ENCODE results near the gene TECPR2. TPM values are rescaled to one million over a fixed set of nuclear protein-coding genes. Genes with fewer than 3 reads are reported as not detected.
"Not testable (repeated sequence)": the region's sequence is repeated elsewhere in the genome, so short reads cannot be mapped to it uniquely, and the experiment has no call there.

The TECPR2 gene, protein sequence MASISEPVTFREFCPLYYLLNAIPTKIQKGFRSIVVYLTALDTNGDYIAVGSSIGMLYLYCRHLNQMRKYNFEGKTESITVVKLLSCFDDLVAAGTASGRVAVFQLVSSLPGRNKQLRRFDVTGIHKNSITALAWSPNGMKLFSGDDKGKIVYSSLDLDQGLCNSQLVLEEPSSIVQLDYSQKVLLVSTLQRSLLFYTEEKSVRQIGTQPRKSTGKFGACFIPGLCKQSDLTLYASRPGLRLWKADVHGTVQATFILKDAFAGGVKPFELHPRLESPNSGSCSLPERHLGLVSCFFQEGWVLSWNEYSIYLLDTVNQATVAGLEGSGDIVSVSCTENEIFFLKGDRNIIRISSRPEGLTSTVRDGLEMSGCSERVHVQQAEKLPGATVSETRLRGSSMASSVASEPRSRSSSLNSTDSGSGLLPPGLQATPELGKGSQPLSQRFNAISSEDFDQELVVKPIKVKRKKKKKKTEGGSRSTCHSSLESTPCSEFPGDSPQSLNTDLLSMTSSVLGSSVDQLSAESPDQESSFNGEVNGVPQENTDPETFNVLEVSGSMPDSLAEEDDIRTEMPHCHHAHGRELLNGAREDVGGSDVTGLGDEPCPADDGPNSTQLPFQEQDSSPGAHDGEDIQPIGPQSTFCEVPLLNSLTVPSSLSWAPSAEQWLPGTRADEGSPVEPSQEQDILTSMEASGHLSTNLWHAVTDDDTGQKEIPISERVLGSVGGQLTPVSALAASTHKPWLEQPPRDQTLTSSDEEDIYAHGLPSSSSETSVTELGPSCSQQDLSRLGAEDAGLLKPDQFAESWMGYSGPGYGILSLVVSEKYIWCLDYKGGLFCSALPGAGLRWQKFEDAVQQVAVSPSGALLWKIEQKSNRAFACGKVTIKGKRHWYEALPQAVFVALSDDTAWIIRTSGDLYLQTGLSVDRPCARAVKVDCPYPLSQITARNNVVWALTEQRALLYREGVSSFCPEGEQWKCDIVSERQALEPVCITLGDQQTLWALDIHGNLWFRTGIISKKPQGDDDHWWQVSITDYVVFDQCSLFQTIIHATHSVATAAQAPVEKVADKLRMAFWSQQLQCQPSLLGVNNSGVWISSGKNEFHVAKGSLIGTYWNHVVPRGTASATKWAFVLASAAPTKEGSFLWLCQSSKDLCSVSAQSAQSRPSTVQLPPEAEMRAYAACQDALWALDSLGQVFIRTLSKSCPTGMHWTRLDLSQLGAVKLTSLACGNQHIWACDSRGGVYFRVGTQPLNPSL (N-terminal part only)
- total RNA-seq, result 16.6 and 32.3 TPM in 2 replicates

DNA sequence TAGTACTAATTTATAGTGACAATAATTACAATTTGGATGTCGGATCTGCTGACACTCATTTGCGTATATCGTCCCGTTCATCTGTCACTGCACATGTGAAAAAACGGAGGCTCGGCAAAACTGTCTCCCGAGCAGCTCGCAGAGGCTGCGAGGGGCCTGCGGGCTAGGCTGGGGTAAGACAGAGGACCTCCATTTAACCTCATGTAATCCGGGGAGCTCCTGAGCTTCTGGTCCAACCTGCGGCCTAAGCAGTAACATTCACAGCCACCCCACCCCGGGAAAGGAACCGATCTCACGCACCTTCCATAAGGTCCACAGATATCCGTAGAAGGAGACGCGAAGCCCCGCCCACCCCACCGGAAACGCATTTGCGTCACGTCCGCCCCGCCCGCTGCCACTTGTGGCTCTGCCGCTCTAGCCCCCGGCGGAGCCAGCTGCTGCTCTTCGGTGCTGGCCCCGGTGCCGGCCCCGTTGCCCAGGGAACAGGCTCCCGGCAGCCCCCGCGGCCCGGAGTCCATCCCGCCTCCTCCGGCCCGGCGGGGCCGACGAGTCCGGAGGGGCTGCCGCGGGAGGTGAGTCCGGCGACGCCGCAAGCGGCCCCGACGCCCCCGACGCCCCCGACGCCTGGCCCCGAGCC is at the start of gene TECPR2, which contains the start of gene CINP:
Gene TECPR2 (plus strand): TSS at position 397 of the 637 bp plus-strand sequence. CDS start 13,781 bp downstream, outside the sequence.
Gene CINP (minus strand): TSS at position 346 of the 637 bp plus-strand sequence. CDS start 39 bp downstream, at position 307.
- no peak for DNase-seq (ENCODE audit: extremely low read depth, low read depth, low spot score)

DNA sequence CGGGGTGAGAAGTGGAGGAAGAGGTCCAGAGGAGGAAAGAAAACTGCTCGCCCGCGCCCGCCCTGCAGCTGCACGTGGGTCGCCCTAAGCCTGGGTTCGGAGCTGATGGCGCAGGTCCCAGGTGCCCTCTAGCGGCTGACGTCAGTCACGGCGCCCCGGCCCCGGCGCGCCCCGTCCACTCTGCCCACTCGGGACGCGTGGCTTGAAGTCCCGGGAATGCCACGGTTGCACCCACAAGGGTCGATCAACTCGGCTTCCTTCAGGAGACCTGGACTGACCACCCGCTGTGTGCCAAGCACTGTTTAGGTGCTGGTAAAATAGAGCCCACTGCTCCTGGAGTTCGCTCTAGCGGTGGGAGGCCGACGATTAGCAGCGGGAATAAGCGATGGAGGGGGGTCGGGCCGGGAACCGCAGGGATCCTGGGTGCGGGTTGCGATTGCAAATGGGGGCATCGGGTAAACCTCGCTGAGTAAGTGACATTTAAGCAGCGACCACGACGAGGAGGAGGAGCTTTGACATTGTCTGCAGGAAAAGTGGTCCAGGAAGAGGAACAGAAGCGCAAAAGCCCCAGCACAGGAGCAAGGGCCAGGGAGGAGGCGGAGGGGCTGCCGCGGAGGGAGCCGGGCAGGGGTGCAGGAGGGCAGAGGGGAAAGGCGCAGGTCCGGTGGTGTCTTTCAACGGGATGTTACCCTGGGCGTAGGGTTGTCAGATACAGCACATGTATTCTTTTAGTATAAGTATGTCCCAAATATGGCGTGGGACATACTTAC is 48.3 kb upstream of the TECPR2 start:
- no peak for DNase-seq (ENCODE audit: extremely low read depth, low read depth, low spot score)

DNA sequence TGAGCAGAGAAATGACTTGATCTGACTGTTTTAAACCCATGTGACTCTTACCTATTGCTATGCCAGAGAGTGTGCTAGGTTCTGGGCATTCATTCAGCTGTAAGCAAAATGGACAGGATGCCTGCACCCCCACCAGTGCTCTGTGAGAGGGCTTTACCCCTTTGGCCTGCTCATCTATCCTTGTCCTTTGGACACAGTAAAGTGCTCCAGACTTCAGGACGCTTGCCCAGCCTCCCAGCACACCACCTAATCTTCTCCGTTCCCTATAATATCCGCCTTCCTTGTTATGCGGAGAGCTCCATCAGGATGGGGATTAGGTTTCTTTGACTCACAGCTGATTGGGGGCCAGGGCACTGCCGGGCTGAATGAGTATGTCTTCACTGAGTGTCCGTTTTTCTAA is 47.6 kb upstream of the TECPR2 start:
- no peak for DNase-seq (ENCODE audit: extremely low read depth, low read depth, low spot score)

DNA sequence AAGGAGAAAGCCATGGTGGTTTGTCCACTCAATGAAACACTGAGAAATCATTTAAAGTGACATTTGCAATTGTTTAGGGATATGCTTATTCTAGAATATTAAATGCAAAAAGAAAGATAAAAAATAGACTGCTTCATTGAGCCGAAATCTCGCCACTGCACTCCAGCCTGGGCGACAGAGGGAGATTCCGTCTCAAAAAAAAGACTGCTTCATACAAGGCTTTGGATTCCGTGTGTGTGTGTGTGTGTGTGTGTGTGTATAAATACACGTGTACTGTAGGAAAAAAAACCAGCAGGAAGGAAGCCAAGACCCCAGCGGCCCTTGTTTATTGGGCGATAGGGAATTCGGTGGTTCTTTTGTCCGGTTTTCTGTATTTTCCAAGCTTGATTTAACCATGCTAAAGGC is 46.4 kb upstream of the TECPR2 start:
- no peak for DNase-seq (ENCODE audit: extremely low read depth, low read depth, low spot score)

DNA sequence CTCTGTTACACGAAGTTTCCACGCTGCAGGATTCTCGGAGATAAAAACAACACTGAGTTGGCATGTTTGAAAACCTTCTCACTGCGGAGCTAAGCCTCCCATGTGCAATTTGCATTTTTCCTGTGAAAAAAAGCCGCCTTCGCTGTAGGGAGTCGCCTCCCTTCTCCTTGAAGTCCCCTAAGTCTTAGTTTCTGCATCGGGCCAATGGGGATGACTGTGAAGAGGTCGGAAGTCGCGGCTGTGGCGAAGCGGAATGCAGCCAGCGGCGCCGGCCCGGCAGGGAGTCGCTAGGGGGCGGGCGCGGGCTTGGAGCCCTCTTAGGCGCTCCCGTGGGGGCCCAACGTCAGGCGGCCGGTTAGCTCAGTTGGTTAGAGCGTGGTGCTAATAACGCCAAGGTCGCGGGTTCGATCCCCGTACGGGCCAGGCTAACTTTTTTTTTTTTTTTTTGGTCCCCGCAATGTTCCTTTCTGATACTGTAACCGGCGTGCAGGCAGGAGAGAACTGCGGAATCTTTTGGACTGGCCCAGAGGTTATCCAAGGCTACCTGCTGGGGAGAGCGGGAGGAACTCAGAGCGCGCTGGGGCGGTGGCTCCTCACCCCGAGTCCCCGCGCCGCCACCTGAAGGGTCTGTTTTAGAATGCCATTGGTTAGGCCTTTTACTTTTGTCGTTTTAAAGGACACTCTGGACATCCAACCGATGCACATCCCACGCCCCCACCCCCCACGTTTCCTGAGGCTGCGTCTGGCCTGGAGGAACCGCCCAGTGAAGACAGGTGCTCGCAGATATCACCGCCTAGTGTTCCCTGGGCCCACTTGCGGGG is 45.8 kb upstream of the TECPR2 start:
- DNase-seq (ENCODE audit: extremely low read depth, low read depth, low spot score), result no peak

DNA sequence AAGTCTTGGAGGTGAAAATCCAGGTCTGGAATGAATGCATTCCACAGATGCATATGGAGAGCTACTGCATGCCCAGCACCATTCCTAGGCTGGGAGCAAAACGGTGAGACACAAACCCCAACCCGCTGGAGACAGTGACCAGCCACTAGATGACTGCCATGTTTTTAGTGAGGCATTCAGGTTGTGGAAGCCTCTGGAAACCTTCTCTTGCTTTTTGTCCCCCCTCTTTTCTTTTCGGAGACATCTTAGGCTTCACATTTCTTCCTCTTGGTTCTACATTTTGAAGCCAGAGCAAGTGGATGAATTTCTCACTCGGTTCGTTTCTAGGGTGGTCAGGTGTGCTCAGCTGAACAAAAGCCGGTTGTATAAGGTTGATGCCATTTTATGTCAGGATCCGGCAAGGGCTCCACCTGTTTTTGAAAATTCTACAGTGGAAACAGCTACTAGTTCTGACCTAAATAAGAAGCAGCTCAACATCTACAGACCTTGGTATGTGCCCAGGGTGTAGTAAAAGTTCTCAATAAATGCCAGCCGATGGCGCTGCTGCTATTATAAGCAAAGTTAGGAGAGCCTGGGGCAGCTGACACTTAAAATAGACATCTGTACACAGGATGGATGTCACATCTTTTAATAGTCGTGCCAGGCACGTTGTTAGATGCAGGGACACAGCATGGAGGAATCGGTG is 45.0 kb upstream of the TECPR2 start:
- no peak for DNase-seq (ENCODE audit: extremely low read depth, low read depth, low spot score)

DNA sequence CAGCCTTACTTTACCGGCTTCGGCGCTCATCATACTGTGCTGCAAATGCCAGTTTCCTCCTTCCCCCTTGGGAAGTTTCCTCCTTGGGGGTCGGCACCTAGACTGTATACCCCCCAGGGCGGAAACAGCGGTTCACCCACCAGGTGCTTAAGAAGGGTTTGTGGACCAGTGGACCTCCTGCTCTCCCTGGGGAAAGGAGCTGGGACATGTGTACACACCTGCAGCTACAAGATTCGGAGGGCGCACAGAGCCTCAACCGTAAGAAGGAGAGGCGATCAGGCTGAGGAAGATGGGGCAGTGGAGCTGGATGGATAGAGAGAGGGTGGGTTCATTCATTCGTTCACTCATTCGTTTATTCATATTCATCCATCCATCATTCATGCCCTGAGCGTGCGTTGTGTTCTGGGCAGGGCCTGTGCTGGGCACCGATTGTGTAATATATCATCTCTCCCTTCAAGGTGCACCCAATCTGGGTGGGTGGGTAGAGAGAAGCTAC is 43.9 kb upstream of the TECPR2 start:
- no peak for DNase-seq (ENCODE audit: extremely low read depth, low read depth, low spot score)

DNA sequence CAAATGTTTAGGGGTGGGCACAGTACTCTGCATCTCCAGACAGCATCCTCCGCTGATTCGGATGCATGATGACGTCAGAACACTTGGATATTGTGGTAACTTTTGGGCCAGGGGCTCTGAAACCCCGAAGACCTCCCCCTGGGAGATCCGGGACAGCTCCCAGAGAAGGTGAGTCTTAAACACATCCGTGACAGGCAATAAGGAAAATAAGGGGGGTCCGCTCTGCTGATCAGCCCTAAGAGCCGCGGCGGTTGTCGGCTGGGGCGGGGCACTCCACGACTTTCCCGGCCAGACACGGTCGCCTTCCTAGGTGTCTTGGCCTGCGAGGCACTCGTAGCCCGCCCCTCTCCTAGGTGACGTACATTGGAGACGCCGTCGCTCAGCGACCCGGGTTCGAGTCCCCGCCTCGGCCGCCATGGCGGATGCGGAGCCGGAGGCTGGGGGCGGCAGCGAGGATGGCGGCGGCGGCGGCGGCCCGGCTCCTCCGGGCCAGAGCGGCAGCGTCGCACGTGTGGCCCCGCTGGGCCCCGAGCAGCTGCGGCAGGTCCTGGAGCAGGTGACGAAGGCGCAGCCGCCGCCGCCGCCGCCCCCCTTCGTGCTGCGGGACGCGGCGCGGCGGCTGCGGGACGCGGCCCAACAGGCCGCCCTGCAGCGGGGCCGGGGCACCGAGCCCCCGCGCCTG is 43.2 kb upstream of the TECPR2 start, which contains the start of gene ZNF839:
Gene ZNF839 (plus strand): TSS at position 396 of the 682 bp plus-strand sequence. CDS start 20 bp downstream, at position 416.
- DNase-seq (ENCODE audit: extremely low read depth, low read depth, low spot score), result no peak

DNA sequence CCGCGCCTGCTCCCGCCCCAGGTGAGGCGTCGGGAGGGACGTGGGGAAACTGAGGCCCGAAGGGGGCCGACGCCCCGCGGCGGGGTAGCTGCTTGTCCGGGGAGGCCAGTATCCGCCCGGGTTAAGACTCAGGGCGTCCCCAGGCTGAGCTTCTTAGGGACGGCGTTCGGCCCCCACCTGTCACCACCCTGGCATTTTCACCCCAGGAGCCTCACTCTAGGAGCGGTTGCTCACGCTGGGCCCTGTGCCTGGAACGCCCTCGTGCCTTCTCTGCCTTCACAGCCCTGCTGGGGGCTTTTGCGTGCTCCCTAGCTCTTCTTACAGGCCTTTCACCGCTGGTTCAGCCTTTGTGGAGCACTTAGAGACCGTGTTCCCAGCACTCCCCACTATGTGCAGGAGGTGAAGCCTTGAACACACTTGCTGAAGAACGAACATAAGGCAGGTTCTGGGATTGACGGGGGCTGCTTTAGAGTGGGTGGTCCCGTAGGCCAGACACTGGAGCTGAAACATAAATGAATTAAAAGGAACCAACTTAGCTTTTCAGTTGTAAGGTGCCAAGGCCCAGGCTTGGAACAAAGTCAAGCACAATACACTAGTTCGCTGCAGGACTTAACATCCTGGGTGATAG is 42.6 kb upstream of the TECPR2 start:
- no peak for DNase-seq (ENCODE audit: extremely low read depth, low read depth, low spot score)

DNA sequence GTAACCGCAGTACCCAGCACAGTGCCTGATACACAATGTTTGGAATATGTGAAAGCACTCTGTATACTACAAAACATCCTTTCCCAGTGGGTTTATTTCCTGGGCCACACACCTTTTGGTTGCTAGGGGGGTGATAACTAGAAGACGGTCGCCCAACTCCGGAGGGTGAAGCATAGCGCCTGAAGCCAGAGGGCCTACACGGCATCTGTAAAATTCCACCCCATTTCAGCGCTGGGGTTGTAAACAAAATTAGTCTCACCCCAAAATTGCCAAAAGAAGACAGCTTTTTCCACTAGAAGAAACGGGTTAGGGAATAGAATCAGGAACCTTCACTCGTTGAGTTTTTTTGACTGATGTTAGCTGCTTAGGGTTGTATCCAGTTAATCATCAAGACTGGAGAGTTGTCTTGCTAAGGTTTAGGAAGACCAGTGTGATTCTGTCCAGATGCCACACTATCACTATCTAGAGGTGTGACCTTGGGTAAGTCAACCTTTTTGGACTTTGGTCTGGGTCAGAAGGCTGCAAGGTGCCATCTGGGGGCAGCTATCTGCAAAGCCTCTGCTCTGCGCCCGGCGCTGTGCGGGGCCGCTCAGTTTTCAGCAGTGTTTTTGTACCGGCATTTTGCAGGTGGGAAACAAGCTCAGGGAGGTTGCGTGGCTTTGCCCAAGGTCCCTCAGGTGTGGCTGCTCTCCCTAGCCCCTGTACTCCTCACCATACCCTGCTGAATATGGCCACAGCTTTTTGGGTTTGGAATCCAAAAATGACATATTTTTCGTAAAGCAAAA is 41.9 kb upstream of the TECPR2 start:
- DNase-seq (ENCODE audit: extremely low read depth, low read depth, low spot score), result no peak

DNA sequence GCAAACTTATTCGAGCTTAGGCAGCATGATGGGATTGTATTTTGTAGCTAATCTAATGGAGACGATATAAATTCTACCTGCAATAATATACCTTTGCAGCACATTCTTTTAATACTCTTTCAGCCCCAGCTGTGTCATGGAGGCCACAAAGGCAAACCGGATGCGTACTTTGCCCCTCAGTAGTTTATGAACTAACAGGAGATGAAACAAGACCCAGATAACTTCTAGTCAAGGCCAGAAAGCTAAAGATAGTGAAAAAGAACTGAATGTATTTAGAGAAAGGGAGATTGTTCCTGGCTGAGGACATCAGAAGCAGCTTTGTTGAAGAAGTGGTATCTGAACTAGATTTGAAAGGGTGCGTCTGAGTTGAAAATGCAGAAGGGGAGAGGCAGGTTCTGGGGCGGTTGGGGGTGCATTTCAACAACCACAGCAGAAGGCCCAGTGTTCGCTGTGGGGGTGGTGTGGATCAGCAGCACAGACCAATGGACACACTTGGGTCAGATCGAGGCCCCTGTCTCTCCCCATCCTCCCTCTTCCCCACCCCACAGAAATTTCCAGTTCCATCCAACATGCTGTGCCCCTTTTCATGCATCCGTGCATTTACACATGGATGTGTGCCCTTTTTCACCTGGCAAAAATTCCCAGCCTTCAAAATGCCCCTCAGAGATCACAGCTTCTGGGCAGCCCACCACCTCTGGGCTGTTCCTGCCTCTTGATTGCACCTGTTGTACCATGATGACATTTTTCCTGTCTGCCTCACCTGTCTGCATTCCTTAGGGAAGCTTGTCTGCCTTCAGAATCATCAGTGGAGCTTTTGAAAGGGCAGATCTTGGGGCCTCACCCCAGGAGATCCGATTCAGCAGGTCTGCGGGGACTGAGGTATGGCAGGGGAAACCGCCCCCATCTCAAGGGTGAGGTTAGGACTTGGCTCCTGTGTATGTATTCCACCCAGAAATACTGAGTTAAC is 41.0 kb upstream of the TECPR2 start:
- DNase-seq (ENCODE audit: extremely low read depth, low read depth, low spot score), result no peak

DNA sequence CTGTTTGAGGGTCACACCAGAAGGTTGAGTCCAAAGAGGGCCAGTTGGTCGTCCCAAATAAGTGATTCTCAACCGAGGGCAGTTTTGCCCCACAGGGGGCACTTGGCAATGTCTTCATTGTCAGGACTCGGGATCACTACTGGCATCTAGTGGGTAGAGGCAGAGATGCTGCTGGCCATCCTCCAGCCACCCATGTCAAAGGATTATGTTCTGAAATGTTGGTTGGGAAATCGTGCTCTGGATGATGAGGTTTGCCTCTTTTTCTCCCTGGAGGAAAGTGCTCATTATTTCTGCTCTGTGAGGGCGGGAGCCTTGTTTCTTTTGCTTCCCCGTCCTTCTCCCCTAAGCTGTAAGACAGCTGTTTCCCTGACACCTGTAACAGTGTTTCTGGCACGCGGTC is 39.6 kb upstream of the TECPR2 start:
- no peak for DNase-seq (ENCODE audit: extremely low read depth, low read depth, low spot score)

DNA sequence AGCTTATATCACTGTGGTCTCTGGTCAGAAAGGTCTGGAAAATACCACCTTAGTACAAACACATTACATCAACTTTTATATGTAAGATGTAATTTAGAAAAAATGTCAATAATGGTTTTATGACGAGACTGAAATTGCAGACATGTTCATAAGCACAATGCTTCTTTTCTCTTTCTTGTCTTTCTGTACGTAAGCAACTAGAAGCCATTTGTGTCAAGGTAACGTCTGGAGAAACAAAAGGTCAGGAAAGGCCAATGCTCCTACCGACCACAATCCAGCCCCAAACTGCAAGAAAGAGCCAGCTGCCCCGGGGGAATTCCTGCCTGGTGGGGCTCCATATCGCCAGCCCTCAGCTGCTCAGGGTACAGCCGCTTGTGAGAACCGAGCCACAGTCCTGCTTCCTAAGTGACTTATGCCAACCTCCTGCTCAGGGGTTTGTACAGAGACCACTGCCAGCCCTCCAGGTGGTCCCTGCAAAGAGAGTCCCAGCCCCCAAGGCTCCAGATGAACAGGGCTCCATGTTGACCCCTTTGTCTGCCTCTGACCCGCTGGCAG is 36.9 kb upstream of the TECPR2 start:
- no peak for DNase-seq (ENCODE audit: extremely low read depth, low read depth, low spot score)

DNA sequence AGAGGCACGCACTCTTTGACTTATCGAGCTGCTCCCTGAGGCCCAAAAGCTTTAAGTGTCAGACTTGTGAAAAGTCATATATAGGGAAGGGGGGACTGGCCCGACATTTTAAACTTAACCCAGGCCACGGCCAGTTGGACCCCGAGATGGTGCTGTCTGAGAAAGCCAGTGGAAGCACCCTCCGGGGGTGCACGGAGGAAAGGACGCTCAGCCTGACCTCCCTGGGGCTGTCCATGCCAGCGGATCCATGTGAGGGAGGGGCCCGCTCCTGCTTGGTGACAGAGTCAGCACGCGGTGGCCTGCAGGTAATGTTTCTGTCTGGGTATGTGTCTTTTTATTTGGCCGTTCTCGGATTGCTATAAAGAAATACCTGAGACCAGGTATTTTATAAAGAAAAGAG is 36.2 kb upstream of the TECPR2 start:
- no peak for DNase-seq (ENCODE audit: extremely low read depth, low read depth, low spot score)

DNA sequence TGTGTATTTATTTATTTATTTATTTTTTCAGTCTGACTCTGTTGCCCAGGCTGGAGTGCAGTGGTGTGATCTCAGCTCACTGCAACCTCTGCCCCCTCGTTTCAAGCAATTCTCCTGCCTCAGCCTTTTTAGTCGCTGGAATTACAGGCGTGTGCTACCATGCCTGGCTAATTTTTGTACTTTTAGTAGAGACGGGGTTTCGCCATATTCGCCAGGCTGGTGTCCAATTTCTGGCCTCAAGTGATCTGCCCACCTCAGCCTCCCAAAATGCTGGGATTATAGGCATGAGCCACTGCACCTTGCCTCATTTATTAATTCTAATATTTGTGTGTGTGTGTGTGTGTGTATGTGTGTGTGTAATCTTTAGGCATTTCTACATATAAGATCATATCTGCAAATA is 33.4 kb upstream of the TECPR2 start:
- DNase-seq (ENCODE audit: extremely low read depth, low read depth, low spot score), result not testable (repeated sequence)
